ENCODE data around the gene CHAF1A.

GRCh38 chr19:4414800-4415321, 12.4 kb downstream of the CHAF1A start:
- TF ChIP-seq, protein P1, sequence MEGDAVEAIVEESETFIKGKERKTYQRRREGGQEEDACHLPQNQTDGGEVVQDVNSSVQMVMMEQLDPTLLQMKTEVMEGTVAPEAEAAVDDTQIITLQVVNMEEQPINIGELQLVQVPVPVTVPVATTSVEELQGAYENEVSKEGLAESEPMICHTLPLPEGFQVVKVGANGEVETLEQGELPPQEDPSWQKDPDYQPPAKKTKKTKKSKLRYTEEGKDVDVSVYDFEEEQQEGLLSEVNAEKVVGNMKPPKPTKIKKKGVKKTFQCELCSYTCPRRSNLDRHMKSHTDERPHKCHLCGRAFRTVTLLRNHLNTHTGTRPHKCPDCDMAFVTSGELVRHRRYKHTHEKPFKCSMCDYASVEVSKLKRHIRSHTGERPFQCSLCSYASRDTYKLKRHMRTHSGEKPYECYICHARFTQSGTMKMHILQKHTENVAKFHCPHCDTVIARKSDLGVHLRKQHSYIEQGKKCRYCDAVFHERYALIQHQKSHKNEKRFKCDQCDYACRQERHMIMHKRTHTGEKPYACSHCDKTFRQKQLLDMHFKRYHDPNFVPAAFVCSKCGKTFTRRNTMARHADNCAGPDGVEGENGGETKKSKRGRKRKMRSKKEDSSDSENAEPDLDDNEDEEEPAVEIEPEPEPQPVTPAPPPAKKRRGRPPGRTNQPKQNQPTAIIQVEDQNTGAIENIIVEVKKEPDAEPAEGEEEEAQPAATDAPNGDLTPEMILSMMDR (IDR thresholded peaks at IDR 0.05; ENCODE audit: low read depth, low read length, missing input control): no peak
- TF ChIP-seq, protein P2, sequence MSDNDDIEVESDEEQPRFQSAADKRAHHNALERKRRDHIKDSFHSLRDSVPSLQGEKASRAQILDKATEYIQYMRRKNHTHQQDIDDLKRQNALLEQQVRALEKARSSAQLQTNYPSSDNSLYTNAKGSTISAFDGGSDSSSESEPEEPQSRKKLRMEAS (IDR thresholded peaks at IDR 0.05): no peak
- TF ChIP-seq RAD21 (IDR thresholded peaks at IDR 0.05): no peak
- TF ChIP-seq, protein P3, sequence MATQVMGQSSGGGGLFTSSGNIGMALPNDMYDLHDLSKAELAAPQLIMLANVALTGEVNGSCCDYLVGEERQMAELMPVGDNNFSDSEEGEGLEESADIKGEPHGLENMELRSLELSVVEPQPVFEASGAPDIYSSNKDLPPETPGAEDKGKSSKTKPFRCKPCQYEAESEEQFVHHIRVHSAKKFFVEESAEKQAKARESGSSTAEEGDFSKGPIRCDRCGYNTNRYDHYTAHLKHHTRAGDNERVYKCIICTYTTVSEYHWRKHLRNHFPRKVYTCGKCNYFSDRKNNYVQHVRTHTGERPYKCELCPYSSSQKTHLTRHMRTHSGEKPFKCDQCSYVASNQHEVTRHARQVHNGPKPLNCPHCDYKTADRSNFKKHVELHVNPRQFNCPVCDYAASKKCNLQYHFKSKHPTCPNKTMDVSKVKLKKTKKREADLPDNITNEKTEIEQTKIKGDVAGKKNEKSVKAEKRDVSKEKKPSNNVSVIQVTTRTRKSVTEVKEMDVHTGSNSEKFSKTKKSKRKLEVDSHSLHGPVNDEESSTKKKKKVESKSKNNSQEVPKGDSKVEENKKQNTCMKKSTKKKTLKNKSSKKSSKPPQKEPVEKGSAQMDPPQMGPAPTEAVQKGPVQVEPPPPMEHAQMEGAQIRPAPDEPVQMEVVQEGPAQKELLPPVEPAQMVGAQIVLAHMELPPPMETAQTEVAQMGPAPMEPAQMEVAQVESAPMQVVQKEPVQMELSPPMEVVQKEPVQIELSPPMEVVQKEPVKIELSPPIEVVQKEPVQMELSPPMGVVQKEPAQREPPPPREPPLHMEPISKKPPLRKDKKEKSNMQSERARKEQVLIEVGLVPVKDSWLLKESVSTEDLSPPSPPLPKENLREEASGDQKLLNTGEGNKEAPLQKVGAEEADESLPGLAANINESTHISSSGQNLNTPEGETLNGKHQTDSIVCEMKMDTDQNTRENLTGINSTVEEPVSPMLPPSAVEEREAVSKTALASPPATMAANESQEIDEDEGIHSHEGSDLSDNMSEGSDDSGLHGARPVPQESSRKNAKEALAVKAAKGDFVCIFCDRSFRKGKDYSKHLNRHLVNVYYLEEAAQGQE (IDR thresholded peaks at IDR 0.05): no peak
- TF ChIP-seq GABPA (IDR thresholded peaks at IDR 0.05 in 1 of 2, conservative IDR thresholded peaks at IDR 0.05 in 1 of 2): no peak
- no peak for TF ChIP-seq JUND (IDR thresholded peaks at IDR 0.05)
- TF ChIP-seq SP1 (IDR thresholded peaks at IDR 0.05): no peak
- TF ChIP-seq NR2F2 (IDR thresholded peaks at IDR 0.05): no peak
- TF ChIP-seq ZBTB33 (IDR thresholded peaks at IDR 0.05): no peak
